KMS-11 (cell line): ENCODE data around the gene EMP1.

Experiments
- H2AFZ ChIP-seq: fragments of 200-600 bp; sonication (generic); 2 replicates; pipeline ENCODE4 v1.6.1; 2016; ENCODE audit warnings: antibody characterized with exemption, mixed run types, low read depth
- H3K27ac ChIP-seq: fragments of 200-600 bp; sonication (generic); 2 replicates; pipeline ENCODE4 v1.6.1; 2016; ENCODE audit warnings: mild to moderate bottlenecking, mixed run types
- H3K27me3 ChIP-seq: fragments of 200-600 bp; sonication (generic); 2 replicates; pipeline ENCODE4 v1.6.1; 2017; ENCODE audit warnings: mild to moderate bottlenecking, low read depth, mixed run types, moderate library complexity; ENCODE audit not compliant: insufficient read depth
- H3K36me3 ChIP-seq: fragments of 200-600 bp; sonication (generic); 2 replicates; pipeline ENCODE4 v1.6.1; 2017; ENCODE audit warnings: mild to moderate bottlenecking, mixed run types; ENCODE audit not compliant: insufficient read depth
- H3K4me1 ChIP-seq: fragments of 200-600 bp; sonication (generic); 2 replicates; pipeline ENCODE4 v1.6.1; 2016; ENCODE audit warnings: mild to moderate bottlenecking, low read depth, mixed run types; ENCODE audit not compliant: poor library complexity, severe bottlenecking
- H3K4me2 ChIP-seq: fragments of 200-600 bp; sonication (generic); 2 replicates; pipeline ENCODE4 v1.7.0; 2016; ENCODE audit warnings: mild to moderate bottlenecking, mixed run types
- H3K4me3 ChIP-seq: fragments of 200-600 bp; sonication (generic); IDR thresholded peaks from 2 replicates; pipeline ENCODE4 v1.6.1; 2017; ENCODE audit warnings: low read depth, low read length, mixed read lengths; ENCODE audit not compliant: insufficient read depth
- H3K79me2 ChIP-seq: fragments of 200-600 bp; sonication (generic); 2 replicates; pipeline ENCODE4 v1.6.1; 2016; ENCODE audit warnings: low read depth, mixed run types; ENCODE audit not compliant: insufficient read depth
- H3K9ac ChIP-seq: fragments of 200-600 bp; sonication (generic); 2 replicates; pipeline ENCODE4 v1.6.1; 2016; ENCODE audit warnings: mild to moderate bottlenecking, mixed run types
- H4K20me1 ChIP-seq: fragments of 200-600 bp; sonication (generic); 2 replicates; pipeline ENCODE4 v1.6.1; 2016; ENCODE audit warnings: mild to moderate bottlenecking, mixed run types; ENCODE audit not compliant: insufficient read depth
- CTCF ChIP-seq: fragments of 200-600 bp; sonication (generic); conservative IDR thresholded peaks from 2 replicates; pipeline ENCODE4 v1.6.1; 2017; ENCODE audit warnings: low read depth, mild to moderate bottlenecking, antibody characterized with exemption, low read length, moderate library complexity, mixed read lengths

EMP1 gene

GRCh38 chr12:13223941-13224340 is 27.4 kb downstream of the EMP1 start:
- no peaks in the 10 kb centered on the region for H3K27me3 ChIP-seq
- no peak overlapping the region for H3K4me2 ChIP-seq
- no peak for TF ChIP-seq CTCF
- no peak overlapping the region for H3K27ac ChIP-seq
- H3K36me3 ChIP-seq, result no peaks in the 10 kb centered on the region
- H3K9ac ChIP-seq, result no peak overlapping the region
- no peaks in the 10 kb centered on the region for H3K4me1 ChIP-seq
- H2AFZ ChIP-seq, result no peak overlapping the region
- no peaks in the 10 kb centered on the region for H3K79me2 ChIP-seq
- H3K4me3 ChIP-seq, result no peak overlapping the region
- no peaks in the 10 kb centered on the region for H4K20me1 ChIP-seq

GRCh38 chr12:13227191-13227590 is 30.7 kb downstream of the EMP1 start:
- H2AFZ ChIP-seq, result no peak overlapping the region
- no peak overlapping the region for H3K4me3 ChIP-seq

GRCh38 chr12:13228579-13228978 is 32.1 kb downstream of the EMP1 start:
- Histone ChIP-seq H3K4me2 (no peak overlapping the region), H3K9ac (no peak overlapping the region), H3K4me1 (no peaks in the 10 kb centered on the region), H2AFZ (no peak overlapping the region), H3K4me3 (no peak overlapping the region), H3K79me2 (no peaks in the 10 kb centered on the region), H3K36me3 (no peaks in the 10 kb centered on the region), H4K20me1 (no peaks in the 10 kb centered on the region), H3K27me3 (no peaks in the 10 kb centered on the region), H3K27ac (no peak overlapping the region)
- no peak for TF ChIP-seq CTCF

More at GRCh38 chr12:13227191-13227590, 30.7 kb downstream of the EMP1 start:
- Histone ChIP-seq H3K9ac (no peak overlapping the region), H3K27me3 (no peaks in the 10 kb centered on the region), H3K36me3 (no peaks in the 10 kb centered on the region), H3K79me2 (no peaks in the 10 kb centered on the region), H3K27ac (no peak overlapping the region), H3K4me2 (no peak overlapping the region), H3K4me1 (no peaks in the 10 kb centered on the region), H4K20me1 (no peaks in the 10 kb centered on the region)
- TF ChIP-seq CTCF, result no peak

- no peak overlapping the region for H3K4me2 ChIP-seq
- H3K27me3 ChIP-seq, result no peaks in the 10 kb centered on the region
- no peaks in the 10 kb centered on the region for H3K36me3 ChIP-seq
- H2AFZ ChIP-seq, result no peak overlapping the region
- no peaks in the 10 kb centered on the region for H3K79me2 ChIP-seq
- H4K20me1 ChIP-seq, result no peaks in the 10 kb centered on the region
- no peak overlapping the region for H3K9ac ChIP-seq
- TF ChIP-seq CTCF, result no peak
- H3K4me3 ChIP-seq, result no peak overlapping the region
- no peak overlapping the region for H3K27ac ChIP-seq
- H3K4me1 ChIP-seq, result no peaks in the 10 kb centered on the region
Observed at GRCh38 chr12:13229504-13229903, 33.0 kb downstream of the EMP1 start.

GRCh38 chr12:13230500-13230899 is 34.0 kb downstream of the EMP1 start:
- Histone ChIP-seq H3K36me3 (no peaks in the 10 kb centered on the region), H3K9ac (no peak overlapping the region), H2AFZ (no peak overlapping the region), H4K20me1 (no peaks in the 10 kb centered on the region), H3K27me3 (no peaks in the 10 kb centered on the region), H3K4me3 (no peak overlapping the region), H3K27ac (no peak overlapping the region), H3K4me2 (no peak overlapping the region), H3K79me2 (no peaks in the 10 kb centered on the region), H3K4me1 (no peaks in the 10 kb centered on the region)
- TF ChIP-seq CTCF, result no peak
